ENCODE data around the gene CCDC87.

- TF ChIP-seq CTCF (IDR thresholded peaks at IDR 0.05) (no peak), POLR2A (IDR thresholded peaks at IDR 0.05) (no peak)
These were observed 51.0 kb downstream of the CCDC87 start for GRCh38 chr11:66541892-66542291.
